ENCODE data around the gene LARGE1. TPM values are rescaled to one million over a fixed set of nuclear protein-coding genes. Genes with fewer than 3 reads are reported as not detected.

The LARGE1 gene
- total RNA-seq, 1 donor from 2014 or later = 35.7 TPM

DNA sequence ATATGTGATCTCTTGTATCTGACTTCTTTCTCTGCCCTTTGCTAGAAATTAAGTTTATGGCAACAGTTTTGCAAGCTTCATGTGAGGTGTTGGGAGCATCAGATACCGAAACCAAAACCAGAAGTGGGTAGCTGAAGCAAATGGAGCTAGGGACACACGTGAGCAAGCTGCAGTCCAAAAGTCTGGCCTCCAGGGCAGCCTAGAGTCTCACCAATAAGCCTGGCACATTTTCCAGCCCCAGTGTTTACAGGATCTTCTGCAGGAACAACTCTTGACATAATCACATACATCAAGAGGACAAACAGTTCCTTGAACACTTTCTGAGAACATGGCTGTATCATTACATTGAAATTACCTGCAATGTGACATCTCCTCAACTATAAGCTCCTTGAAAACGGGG, 114.1 kb downstream of the LARGE1 start:
- Mint-ChIP-seq H3K9me3 (peaks cover 10% of the 10 kb centered on the region), H3K27ac (no peak overlapping the region), H3K4me3 (no peak overlapping the region), H3K36me3 (no peaks in the 10 kb centered on the region), H3K27me3 (ENCODE audit: low read depth) (no peaks in the 10 kb centered on the region), H3K4me1 (peaks cover 6% of the 10 kb centered on the region)
- DNase-seq (ENCODE audit: low spot score in 2 of 2, unreplicated experiment in 2 of 2) = no peak
- no peak for TF ChIP-seq CTCF (IDR thresholded peaks at IDR 0.05; ENCODE audit: unreplicated experiment)

DNA sequence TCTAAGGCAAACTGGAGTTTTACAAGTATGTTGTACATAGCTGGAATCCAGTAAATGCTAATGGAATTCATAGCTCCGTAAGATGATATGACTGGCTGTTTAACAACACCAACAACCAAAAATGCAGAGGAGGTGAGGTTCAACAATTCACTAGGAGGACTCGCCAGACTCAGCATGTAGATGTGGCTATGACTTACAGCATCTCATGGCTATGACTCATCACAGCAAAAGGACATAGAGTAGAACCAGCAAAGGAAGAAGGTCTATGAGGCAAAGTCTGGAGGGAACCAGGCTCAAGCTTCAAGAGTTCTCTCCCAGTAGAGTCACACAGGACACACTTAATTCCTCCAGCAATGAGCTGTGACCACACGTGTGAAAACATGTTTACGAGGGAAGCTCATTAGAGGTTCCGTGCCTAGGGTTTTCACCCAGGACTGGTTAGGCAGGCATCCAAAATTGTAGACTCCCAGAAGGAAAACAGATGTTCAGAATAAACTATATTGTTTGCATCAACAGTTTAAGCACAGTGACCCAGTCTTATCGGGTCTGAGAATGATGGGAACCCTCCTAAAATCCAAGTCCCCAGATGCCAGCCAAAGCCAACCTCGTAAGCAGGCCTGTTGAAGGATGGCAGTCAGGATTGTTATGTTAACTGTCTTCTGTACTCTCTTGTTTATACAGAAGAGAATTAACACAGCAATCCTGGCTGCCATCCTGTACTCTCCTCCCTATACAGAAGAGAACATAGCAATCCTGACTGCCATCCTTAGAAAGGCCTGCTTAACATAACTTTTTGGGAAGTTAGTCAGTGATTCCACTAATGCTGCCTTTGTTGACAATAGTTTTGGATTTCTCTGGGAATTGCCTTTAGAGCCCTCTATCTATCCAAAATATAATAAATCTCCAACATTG, 116.6 kb downstream of the LARGE1 start:
- Mint-ChIP-seq H3K27me3 (ENCODE audit: low read depth) (no peaks in the 10 kb centered on the region), H3K36me3 (peaks cover 1% of the 10 kb centered on the region), H3K4me3 (no peak overlapping the region), H3K27ac (no peak overlapping the region), H3K4me1 (peaks cover 2% of the 10 kb centered on the region), H3K9me3 (peaks cover 18% of the 10 kb centered on the region)
- no peak for DNase-seq (ENCODE audit: low spot score in 2 of 2, unreplicated experiment in 2 of 2)
- no peak for TF ChIP-seq CTCF (IDR thresholded peaks at IDR 0.05; ENCODE audit: unreplicated experiment)

GRCh38 chr22:33798401-33798800, 121.9 kb downstream of the LARGE1 start:
- peaks cover 23% of the 10 kb centered on the region for H3K9me3 Mint-ChIP-seq
- no peak overlapping the region for H3K27ac Mint-ChIP-seq
- no peak overlapping the region for H3K4me3 Mint-ChIP-seq

DNA sequence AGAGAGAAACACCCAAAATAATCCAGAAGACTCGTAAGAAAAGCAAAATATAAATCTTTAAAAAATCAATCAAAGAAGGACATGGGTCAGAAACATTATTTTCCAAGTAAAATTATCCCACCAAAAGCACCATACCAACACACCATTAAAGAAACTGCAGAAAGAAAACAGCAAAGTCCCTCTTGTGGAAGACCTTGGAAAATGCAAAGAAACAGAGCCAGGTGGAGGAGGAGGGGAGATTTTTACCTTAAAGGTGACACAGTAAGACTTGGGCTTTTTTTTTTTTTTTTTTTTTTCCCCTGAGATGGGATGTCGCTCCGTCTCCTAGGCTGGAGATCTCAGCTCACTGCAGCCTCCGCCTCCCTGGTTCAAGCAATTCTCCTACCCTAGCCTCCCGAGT, 123.8 kb downstream of the LARGE1 start:
- no peaks in the 10 kb centered on the region for H3K27me3 Mint-ChIP-seq (ENCODE audit: low read depth)
- peaks cover 16% of the 10 kb centered on the region for H3K9me3 Mint-ChIP-seq
- no peak overlapping the region for H3K27ac Mint-ChIP-seq
- no peak overlapping the region for H3K4me3 Mint-ChIP-seq
- no peak for DNase-seq (ENCODE audit: low spot score in 2 of 2, unreplicated experiment in 2 of 2)
- H3K36me3 Mint-ChIP-seq = peaks cover 1% of the 10 kb centered on the region
- H3K4me1 Mint-ChIP-seq = peaks cover 15% of the 10 kb centered on the region
- TF ChIP-seq CTCF (IDR thresholded peaks at IDR 0.05; ENCODE audit: unreplicated experiment) = no peak

More at GRCh38 chr22:33798401-33798800, 121.9 kb downstream of the LARGE1 start:
- DNase-seq (ENCODE audit: low spot score in 2 of 2, unreplicated experiment in 2 of 2) = no peak
- Mint-ChIP-seq H3K36me3 (peaks cover 1% of the 10 kb centered on the region), H3K4me1 (peaks cover 3% of the 10 kb centered on the region), H3K27me3 (ENCODE audit: low read depth) (no peaks in the 10 kb centered on the region)
- no peak for TF ChIP-seq CTCF (IDR thresholded peaks at IDR 0.05; ENCODE audit: unreplicated experiment)

DNA sequence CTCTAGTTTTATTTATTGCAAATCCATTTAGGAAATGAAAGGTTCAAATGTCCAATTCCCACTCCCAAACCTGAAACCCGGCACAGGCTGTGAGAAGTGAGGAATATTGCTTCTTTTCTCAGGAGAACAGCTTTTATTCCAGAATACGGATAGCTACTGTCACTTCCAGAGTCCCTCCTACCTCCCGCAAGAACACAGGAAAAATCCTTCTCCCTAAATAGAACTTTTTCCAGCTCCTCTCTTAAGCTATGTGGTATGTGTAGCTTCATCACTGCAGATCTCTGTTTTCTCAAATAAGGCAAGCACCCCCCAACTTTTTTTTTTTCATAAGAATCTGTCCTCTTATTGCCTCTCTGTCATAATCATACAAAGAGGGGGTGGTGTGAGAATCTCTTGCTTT, 126.8 kb downstream of the LARGE1 start:
- no peak for TF ChIP-seq CTCF (IDR thresholded peaks at IDR 0.05; ENCODE audit: unreplicated experiment)
- Mint-ChIP-seq H3K27ac (peak overlapping the region; percentile 45), H3K4me1 (peaks cover 15% of the 10 kb centered on the region), H3K4me3 (no peak overlapping the region), H3K27me3 (ENCODE audit: low read depth) (no peaks in the 10 kb centered on the region), H3K9me3 (peaks cover 21% of the 10 kb centered on the region), H3K36me3 (peaks cover 13% of the 10 kb centered on the region)
- DNase-seq (ENCODE audit: low spot score in 2 of 2, unreplicated experiment in 2 of 2) = no peak

Measured in mesothelial cell of epicardium (in vitro differentiated cells).